ENCODE data around the gene IMMP2L.

The IMMP2L gene

GRCh38 chr7:110891197-110891596 is 671.1 kb downstream of the IMMP2L start:
- no peak for DNase-seq

- DNase-seq = no peak
Measured at GRCh38 chr7:110890101-110890500, 672.2 kb downstream of the IMMP2L start.

- DNase-seq = no peak
Measured at GRCh38 chr7:110889335-110889734, 673.0 kb downstream of the IMMP2L start.

GRCh38 chr7:110888641-110889040 is 673.7 kb downstream of the IMMP2L start:
- no peak for DNase-seq

GRCh38 chr7:110885474-110885873 is 676.8 kb downstream of the IMMP2L start:
- DNase-seq = no peak

GRCh38 chr7:110881721-110882120 is 680.6 kb downstream of the IMMP2L start:
- DNase-seq = no peak

GRCh38 chr7:110880971-110881370 is 681.3 kb downstream of the IMMP2L start:
- no peak for DNase-seq

GRCh38 chr7:110877016-110877415 is 685.3 kb downstream of the IMMP2L start:
- DNase-seq = no peak

GRCh38 chr7:110875346-110875745 is 686.9 kb downstream of the IMMP2L start:
- no peak for DNase-seq

- DNase-seq = no peak
Measured at GRCh38 chr7:110871856-110872255, 690.4 kb downstream of the IMMP2L start.

- no peak for DNase-seq
Measured at GRCh38 chr7:110870926-110871325, 691.4 kb downstream of the IMMP2L start.

GRCh38 chr7:110868458-110868857 is 693.8 kb downstream of the IMMP2L start:
- DNase-seq = no peak

- no peak for DNase-seq
Measured at GRCh38 chr7:110867771-110868170, 694.5 kb downstream of the IMMP2L start.

- DNase-seq = no peak
Measured at GRCh38 chr7:110863258-110863657, 699.0 kb downstream of the IMMP2L start.

GRCh38 chr7:110861163-110861562 is 701.1 kb downstream of the IMMP2L start:
- DNase-seq = no peak

GRCh38 chr7:110857106-110857505 is 705.2 kb downstream of the IMMP2L start:
- DNase-seq = no peak

GRCh38 chr7:110856704-110857103 is 705.6 kb downstream of the IMMP2L start:
- no peak for DNase-seq

- DNase-seq = no peak
Measured at GRCh38 chr7:110854651-110855050, 707.6 kb downstream of the IMMP2L start.

- DNase-seq = no peak
Measured at GRCh38 chr7:110854166-110854565, 708.1 kb downstream of the IMMP2L start.

- DNase-seq = no peak
Measured at GRCh38 chr7:110853263-110853662, 709.0 kb downstream of the IMMP2L start.

- DNase-seq = no peak
Measured at GRCh38 chr7:110852156-110852940, 709.9 kb downstream of the IMMP2L start.

GRCh38 chr7:110850224-110850623 is 712.1 kb downstream of the IMMP2L start:
- DNase-seq = no peak

GRCh38 chr7:110842796-110843195 is 719.5 kb downstream of the IMMP2L start:
- DNase-seq = no peak

- DNase-seq = no peak
Measured at GRCh38 chr7:110841840-110842545, 720.3 kb downstream of the IMMP2L start.
